Esophagus squamous epithelium (tissue), 5 donors: Measurements from ENCODE around the gene ZIC2. TPM values are rescaled to one million over a fixed set of nuclear protein-coding genes. Genes with fewer than 3 reads are reported as not detected.
A peak's percentile ranks its signal among the peaks of the same experiment; 100 is the strongest.

Source experiments
- DNase-seq: peaks from one replicate; lab custom pipeline; 2025; lab: John Stamatoyannopoulos, UW
- H3K27ac ChIP-seq, 4 donors: fragments of 200-600 bp; sonication (generic); one replicate each; pipeline ENCODE4 v1.5.1; 2016 to 2019; ENCODE audit warnings: mild to moderate bottlenecking in 1 of 4
- H3K27me3 ChIP-seq, 4 donors: fragments of 200-600 bp; sonication (generic); 1 replicate in 3 of 4; 2 replicates in 1 of 4; pipeline versions ENCODE4 v1.5.1 to v1.6.0; 2017 to 2021; ENCODE audit warnings: antibody characterized with exemption in 1 of 4
- H3K36me3 ChIP-seq, 3 donors: fragments of 200-600 bp; sonication (generic); one replicate each; pipeline ENCODE4 v1.5.1; 2016 to 2019
- H3K4me1 ChIP-seq, 3 donors: fragments of 200-600 bp; sonication (generic); one replicate each; pipeline ENCODE4 v1.5.1; 2017 to 2019
- H3K4me3 ChIP-seq, 4 donors: fragments of 200-600 bp; sonication (generic); 1 replicate in 3 of 4; 2 replicates in 1 of 4; pipeline ENCODE4 v1.5.1; 2016 to 2019; ENCODE audit warnings: mild to moderate bottlenecking in 2 of 4, moderate library complexity in 1 of 4
- H3K9me3 ChIP-seq, 3 donors: fragments of 200-600 bp; sonication (generic); one replicate each; pipeline ENCODE4 v1.5.1; 2016 to 2019
- CTCF ChIP-seq, 6 experiments: fragments of 450-650 bp in 4 of 6; fragments of 200-600 bp in 2 of 6; sonication (generic) in 2 of 6; IDR thresholded peaks; one replicate each; pipeline ENCODE4 v1.5.1; 2016 to 2019; ENCODE audit warnings: antibody characterized with exemption in 6 of 6, mild to moderate bottlenecking in 4 of 6, moderate library complexity in 4 of 6
- POLR2A ChIP-seq, 4 donors: fragments of 450-650 bp; IDR thresholded peaks; one replicate each; pipeline ENCODE4 v1.6.1; 2017; ENCODE audit warnings: antibody characterized with exemption in 4 of 4, mild to moderate bottlenecking in 4 of 4, moderate library complexity in 3 of 4
- WGBS, 2 donors: methylation state at CpG; one replicate each; pipeline ENCODE4 v1.1.5; 2018; 5-methylcytosine and 5-hydroxymethylcytosine counted together
- intact Hi-C: fragments of 100-400 bp; cut with DNase I; formaldehyde crosslinking; loops from one replicate; pipeline ENCODE4 v1.15.0; 2022
- total RNA-seq, 4 donors: library from RNA; depleted of rRNA; stranded (reverse); fragments of >200 nt; gene quantifications; one replicate each; pipeline ENCODE4 v1.1.0, GENCODE V29; 2016
- donor health status: DM: yes; HTN: yes; CAD: no.

The ZIC2 gene
- total RNA-seq, 4 donors from 2014 or later = under 0.01 TPM; not detected in 3

GRCh38 chr13:99988529-99989275, 7.1 kb downstream of the ZIC2 start:
- no peak for TF ChIP-seq POLR2A (IDR thresholded peaks at IDR 0.05)
- no peak for TF ChIP-seq CTCF (IDR thresholded peaks at IDR 0.05)
- no peak for DNase-seq
- 14 to 21% methylated on average over 16 to 31 of the region's 43 CpGs for WGBS, 2 donors
- Histone ChIP-seq H3K36me3 (no peaks in the 10 kb centered on the region), H3K27me3 (peaks cover 63 to 100% (median 90%) of the 10 kb centered on the region in 4 donors), H3K4me3 (no peak overlapping the region), H3K27ac (no peak overlapping the region), H3K4me1 (peaks cover 0 to 56% (median 7%) of the 10 kb centered on the region in 3 donors), H3K9me3 (no peaks in the 10 kb centered on the region)
- intact Hi-C loops = no loop called here

DNA sequence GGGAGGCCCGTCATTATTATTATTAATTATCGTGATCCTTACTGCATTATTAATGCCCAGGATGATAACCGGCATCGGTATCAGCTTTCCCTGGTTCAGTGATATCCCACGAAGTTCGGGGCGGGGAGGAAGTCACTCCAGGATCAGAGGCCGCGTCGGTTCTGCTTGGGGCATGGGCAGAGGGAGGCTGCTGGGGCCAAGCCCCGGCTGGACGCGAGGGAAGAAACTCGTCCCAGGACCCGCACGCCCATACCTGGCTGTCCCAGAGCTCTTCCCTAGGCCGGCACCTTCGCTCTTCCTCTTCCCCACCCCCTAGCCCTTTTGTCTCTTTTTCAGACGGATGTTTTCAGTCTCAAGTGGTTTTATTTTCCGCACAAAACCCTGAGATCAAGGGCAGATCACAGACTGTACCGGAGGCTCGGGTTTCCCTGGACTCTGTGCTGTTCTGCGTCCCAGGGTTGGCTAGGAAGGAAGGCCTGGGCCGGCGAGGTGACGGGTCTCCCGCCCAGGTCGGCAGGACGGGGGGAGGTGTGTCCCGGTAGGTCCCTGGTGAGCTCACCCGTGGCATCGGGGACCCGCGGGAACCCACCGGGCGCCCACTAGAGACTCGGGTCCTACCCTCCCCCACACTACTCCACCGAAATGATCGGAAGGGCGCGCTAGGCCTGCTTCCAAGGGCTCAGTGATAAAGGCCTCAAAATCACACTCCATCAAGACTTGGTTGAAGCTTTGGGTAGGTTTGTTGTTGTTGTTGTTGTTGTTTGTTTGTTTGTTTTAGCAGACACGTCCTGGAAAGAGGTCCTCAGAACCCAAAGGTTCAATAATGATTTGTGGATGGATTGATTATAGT, 7.9 kb downstream of the ZIC2 start:
- TF ChIP-seq POLR2A (IDR thresholded peaks at IDR 0.05) (no peak), CTCF (IDR thresholded peaks at IDR 0.05) (no peak)
- intact Hi-C loops = no loop called here
- Histone ChIP-seq H3K36me3 (no peaks in the 10 kb centered on the region), H3K4me1 (peaks cover 0 to 48% (median 7%) of the 10 kb centered on the region in 3 donors), H3K9me3 (no peaks in the 10 kb centered on the region), H3K27ac (no peak overlapping the region), H3K4me3 (peak overlapping the region in 1 of 4 donors; percentile 18), H3K27me3 (peaks cover 55 to 100% (median 90%) of the 10 kb centered on the region in 4 donors)
- DNase-seq = no peak
- 9 to 21% methylated on average over 19 to 24 of the region's 42 CpGs for WGBS, 2 donors

DNA sequence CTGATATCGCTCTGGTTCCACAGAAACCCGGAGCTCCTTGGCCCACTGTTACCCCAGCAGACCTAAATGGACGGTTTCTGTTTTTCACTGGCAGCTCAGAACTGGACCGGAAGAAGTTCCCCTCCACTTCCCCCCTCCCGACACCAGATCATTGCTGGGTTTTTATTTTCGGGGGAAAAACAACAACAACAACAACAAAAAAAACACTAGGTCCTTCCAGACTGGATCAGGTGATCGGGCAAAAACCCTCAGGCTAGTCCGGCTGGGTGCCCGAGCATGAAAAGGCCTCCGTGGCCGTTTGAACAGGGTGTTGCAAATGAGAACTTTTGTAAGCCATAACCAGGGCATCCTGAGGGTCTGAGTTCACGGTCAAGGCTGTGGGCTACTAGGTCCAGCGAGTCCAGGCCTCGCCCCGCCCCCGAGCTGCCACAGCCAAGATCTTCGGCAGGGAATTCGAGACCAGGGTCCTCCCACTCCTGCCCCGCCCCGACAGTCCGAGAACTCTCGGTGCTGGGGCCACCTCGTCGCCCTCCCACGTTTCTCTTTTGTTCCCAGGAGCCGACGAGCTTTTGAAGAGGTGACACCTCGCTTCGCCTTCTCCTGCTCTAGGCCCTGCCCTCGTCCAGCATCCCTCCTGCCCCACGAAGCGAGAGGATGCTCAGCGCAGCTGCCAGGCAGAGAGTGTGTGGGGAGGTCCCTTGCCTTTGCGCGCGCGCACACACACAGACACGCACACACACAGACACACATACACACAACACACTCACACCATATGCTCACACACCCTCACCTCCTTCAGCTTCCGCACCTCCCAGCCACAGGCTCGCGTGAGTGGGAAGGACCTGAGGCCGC, 8.8 kb downstream of the ZIC2 start:
- Histone ChIP-seq H3K4me3 (no peak overlapping the region), H3K4me1 (peaks cover 0 to 40% (median 7%) of the 10 kb centered on the region in 3 donors), H3K27ac (no peak overlapping the region), H3K36me3 (no peaks in the 10 kb centered on the region), H3K27me3 (peaks cover 54 to 100% (median 90%) of the 10 kb centered on the region in 4 donors), H3K9me3 (peaks cover 0 to 2% (median 0%) of the 10 kb centered on the region in 3 donors)
- WGBS, 2 donors = 20 to 21% methylated on average over 12 to 17 of the region's 42 CpGs
- DNase-seq = no peak
- no peak for TF ChIP-seq CTCF (IDR thresholded peaks at IDR 0.05)
- TF ChIP-seq POLR2A (IDR thresholded peaks at IDR 0.05) = no peak
- intact Hi-C loops = no loop called here

DNA sequence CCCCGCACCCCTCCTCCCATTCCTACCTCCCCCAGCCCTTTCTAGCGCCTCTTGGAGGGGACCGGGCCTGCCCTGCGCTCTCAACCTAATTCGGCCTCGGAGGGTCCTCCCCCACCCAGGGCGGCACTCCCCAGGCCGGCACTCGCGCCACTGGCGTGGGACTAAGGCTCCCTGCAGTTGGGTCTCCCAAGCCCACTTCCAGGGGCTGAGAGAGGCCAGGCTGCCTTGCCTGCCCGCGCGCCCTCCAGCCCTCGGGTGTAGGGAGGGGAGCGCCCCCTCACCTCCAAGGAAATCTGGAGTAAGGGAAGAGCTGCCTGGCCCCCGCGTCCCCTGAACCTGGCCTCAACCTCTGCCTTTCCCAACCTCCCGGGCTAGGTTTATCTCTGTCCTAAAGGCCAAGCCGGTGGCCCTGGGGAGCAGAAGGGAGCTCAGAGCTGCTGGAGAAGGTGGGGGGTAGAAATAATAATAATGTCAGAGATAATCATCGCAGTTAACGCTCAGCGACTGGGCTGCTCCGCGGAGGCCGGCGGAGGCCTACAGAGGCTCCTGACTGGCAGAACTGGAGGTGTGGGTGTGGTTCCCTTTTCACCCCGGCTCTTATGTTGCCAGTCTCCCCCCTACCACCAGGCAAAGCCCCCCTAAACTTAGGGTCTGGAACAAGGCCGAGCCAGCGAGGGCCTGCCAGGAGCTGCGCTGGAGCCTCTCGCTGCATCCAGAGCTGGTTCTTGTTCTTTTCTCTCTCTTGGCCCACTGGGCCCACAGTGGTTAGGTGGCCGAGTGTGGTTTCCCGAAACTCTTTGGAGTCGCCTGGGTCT, 9.6 kb downstream of the ZIC2 start:
- H3K27me3 ChIP-seq = peaks cover 63 to 100% (median 92%) of the 10 kb centered on the region in 4 donors
- H3K27ac ChIP-seq = no peak overlapping the region
- intact Hi-C loops = no loop called here
- WGBS, 2 donors = 17 to 30% methylated on average over 13 to 19 of the region's 35 CpGs
- DNase-seq = no peak
- peaks cover 0 to 44% (median 7%) of the 10 kb centered on the region in 3 donors for H3K4me1 ChIP-seq
- no peak overlapping the region for H3K4me3 ChIP-seq
- no peaks in the 10 kb centered on the region for H3K36me3 ChIP-seq
- TF ChIP-seq POLR2A (IDR thresholded peaks at IDR 0.05) = no peak
- no peak for TF ChIP-seq CTCF (IDR thresholded peaks at IDR 0.05)
- peaks cover 0 to 8% (median 0%) of the 10 kb centered on the region in 3 donors for H3K9me3 ChIP-seq
